NB4 (cell line): ENCODE measurements around the gene ATN1.
A peak's percentile ranks its signal among the peaks of the same experiment; 100 is the strongest.

Experiments
- DNase-seq: peaks from one replicate; pipeline ENCODE4 v3.0.0; 2010; ENCODE audit warnings: low read depth
- H3K4me3 ChIP-seq: one replicate; pipeline ENCODE4 v1.5.1; 2011; ENCODE audit warnings: mild to moderate bottlenecking, low read depth, low read length, moderate library complexity
- CTCF ChIP-seq: IDR thresholded peaks from one replicate; pipeline ENCODE4 v1.5.1; 2012; ENCODE audit warnings: low read depth, low read length
- MYC ChIP-seq: IDR thresholded peaks from 2 replicates; pipeline ENCODE4 v1.6.1; 2011; ENCODE audit warnings: low read depth, low read length
- POLR2A ChIP-seq: IDR thresholded peaks from 2 replicates; pipeline ENCODE4 v1.6.1; 2011; ENCODE audit warnings: mild to moderate bottlenecking; ENCODE audit not compliant: insufficient read length; ENCODE audit errors: extremely low read depth
- TF ChIP-seq, protein P1 (sequence below): IDR thresholded peaks from 2 replicates; pipeline ENCODE4 v1.6.1; 2011; ENCODE audit warnings: low read depth, low read length

The ATN1 gene

GRCh38 chr12:6958609-6959057 is 30.9 kb downstream of the ATN1 start:
- TF ChIP-seq CTCF: no peak
- no peak for TF ChIP-seq MYC
- TF ChIP-seq POLR2A: no peak
- TF ChIP-seq, protein P1, sequence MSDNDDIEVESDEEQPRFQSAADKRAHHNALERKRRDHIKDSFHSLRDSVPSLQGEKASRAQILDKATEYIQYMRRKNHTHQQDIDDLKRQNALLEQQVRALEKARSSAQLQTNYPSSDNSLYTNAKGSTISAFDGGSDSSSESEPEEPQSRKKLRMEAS: no peak
- peak; percentile 58 for DNase-seq
- peak overlapping the region; percentile 28 for H3K4me3 ChIP-seq

DNA sequence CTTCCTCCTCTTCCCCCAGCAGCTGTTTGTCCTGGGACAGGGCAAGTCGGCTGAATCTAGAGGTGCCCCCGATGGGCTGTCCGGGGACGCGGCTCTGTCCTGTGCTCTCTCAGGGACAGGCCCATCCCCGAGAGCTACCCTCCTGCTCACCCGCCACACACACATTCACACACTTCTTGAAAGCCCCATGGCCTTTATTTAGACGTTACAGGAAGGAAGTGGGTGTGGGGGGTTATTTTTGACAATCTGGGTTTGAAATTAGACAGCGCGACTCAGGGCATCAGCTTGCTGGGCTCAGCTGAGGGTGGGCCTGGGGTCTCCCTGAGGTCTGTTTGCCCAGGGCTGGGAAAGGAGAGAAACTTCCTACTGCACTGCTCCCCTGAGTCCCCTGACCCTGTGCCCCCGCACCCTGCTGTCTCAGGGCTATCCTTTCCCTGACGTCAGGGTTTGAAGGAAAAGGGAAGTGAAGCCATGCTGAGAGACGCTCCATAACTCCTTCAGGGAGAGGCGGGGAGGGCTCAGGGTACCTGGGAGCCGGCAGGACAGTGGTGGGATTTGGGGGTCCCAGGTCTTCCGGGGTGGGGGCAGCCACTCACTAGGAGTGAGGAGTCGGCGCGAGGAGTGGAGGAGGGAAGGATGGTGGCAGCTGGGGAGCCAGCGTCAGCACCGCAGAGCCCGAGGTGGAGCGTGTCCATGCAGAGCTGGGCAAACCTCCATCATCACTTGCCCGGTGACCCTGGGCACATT is 31.5 kb downstream of the ATN1 start:
- peak overlapping the region; percentile 36 for H3K4me3 ChIP-seq
- TF ChIP-seq CTCF: no peak
- peak; percentile 23; the same call in 1 of the 2 replicates for TF ChIP-seq MYC
- TF ChIP-seq, protein P1: peak; percentile 40; the same call in 1 of the 2 replicates
- TF ChIP-seq POLR2A: peak; percentile 33
- peak; percentile 86 for DNase-seq

GRCh38 chr12:6959805-6960592 is 32.2 kb downstream of the ATN1 start:
- H3K4me3 ChIP-seq: no peak overlapping the region
- no peak for DNase-seq
- TF ChIP-seq POLR2A (no peak), CTCF (no peak), MYC (no peak)
- TF ChIP-seq, protein P1: no peak

GRCh38 chr12:6960593-6961277 is 33.0 kb downstream of the ATN1 start:
- no peak overlapping the region for H3K4me3 ChIP-seq
- peak; percentile 78 for DNase-seq
- TF ChIP-seq POLR2A (no peak), CTCF (peak; percentile 38)
- TF ChIP-seq, protein P1: peak; percentile 24; the same call in 1 of the 2 replicates

DNA sequence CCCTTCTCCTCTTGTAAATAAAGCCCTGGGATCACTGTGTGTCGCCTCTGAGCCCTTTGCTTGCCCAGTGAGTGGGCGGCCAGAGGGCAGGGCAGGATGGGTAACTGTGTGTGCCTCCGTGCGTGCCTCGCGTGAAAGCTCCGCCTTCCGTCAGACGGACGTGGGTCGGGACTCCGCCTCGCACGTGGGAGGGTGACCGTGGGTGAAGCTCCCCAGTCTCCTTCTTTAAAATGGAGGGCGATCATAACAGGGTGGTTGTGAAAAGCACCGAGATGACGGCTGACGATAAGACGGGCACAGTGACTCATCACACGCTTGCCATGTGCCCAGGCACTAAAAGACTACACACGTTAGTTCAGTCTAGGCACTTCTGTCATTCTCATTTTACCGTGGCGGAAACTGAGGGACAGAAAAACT is 33.5 kb downstream of the ATN1 start:
- peak; percentile 87 for DNase-seq
- TF ChIP-seq, protein P1: peak; percentile 92
- TF ChIP-seq POLR2A (no peak), CTCF (no peak), MYC (peak; percentile 95)
- peak overlapping the region; percentile 44 for H3K4me3 ChIP-seq
